ENCODE data around the gene SOAT2. TPM values are rescaled to one million over a fixed set of nuclear protein-coding genes. Genes with fewer than 3 reads are reported as not detected.

The SOAT2 gene
- total RNA-seq (under 0.01 TPM in 1 of 2 replicates, not detected in the other), polyA plus RNA-seq (0.12 TPM in 1 of 2 replicates, not detected in the other), polyA minus RNA-seq (ENCODE audit: low replicate concordance) (1.7 TPM in 1 of 2 replicates, not detected in the other)
- polyA plus RNA-seq (2012) = 0.06 and 0.31 TPM in 2 replicates

- H3K79me2 ChIP-seq (ENCODE audit: control insufficient read depth, insufficient read depth, low read length) = peaks cover 2% of the 10 kb centered on the region
- no peak within 1 kb of the TSS for H3K9ac ChIP-seq (ENCODE audit: insufficient read depth, low read length)
- no peaks in the 10 kb centered on the region for H4K20me1 ChIP-seq (ENCODE audit: control insufficient read depth, extremely low read depth, insufficient read depth, low read length)
- H2AFZ ChIP-seq (ENCODE audit: low read length) = no peak within 1 kb of the TSS
- peaks cover 8% of the 10 kb centered on the region for H3K36me3 ChIP-seq (ENCODE audit: control insufficient read depth, insufficient read depth, low read length)
- H3K9me3 ChIP-seq (ENCODE audit: control insufficient read depth, insufficient read depth, low read depth, low read length) = no peaks in the 10 kb centered on the region
- H3K4me2 ChIP-seq (ENCODE audit: extremely low read depth, insufficient read depth, low read length) = no peak within 1 kb of the TSS
- no peaks in the 10 kb centered on the region for H3K27me3 ChIP-seq (ENCODE audit: control insufficient read depth, insufficient read depth, low read length)
- DNase-seq (ENCODE audit: low read depth in 2 of 2) = no peak
- H3K27ac ChIP-seq (ENCODE audit: insufficient read depth, low read length) = no peak within 1 kb of the TSS
- TF ChIP-seq, protein P1, sequence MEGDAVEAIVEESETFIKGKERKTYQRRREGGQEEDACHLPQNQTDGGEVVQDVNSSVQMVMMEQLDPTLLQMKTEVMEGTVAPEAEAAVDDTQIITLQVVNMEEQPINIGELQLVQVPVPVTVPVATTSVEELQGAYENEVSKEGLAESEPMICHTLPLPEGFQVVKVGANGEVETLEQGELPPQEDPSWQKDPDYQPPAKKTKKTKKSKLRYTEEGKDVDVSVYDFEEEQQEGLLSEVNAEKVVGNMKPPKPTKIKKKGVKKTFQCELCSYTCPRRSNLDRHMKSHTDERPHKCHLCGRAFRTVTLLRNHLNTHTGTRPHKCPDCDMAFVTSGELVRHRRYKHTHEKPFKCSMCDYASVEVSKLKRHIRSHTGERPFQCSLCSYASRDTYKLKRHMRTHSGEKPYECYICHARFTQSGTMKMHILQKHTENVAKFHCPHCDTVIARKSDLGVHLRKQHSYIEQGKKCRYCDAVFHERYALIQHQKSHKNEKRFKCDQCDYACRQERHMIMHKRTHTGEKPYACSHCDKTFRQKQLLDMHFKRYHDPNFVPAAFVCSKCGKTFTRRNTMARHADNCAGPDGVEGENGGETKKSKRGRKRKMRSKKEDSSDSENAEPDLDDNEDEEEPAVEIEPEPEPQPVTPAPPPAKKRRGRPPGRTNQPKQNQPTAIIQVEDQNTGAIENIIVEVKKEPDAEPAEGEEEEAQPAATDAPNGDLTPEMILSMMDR (conservative IDR thresholded peaks at IDR 0.05 in 1 of 2, IDR thresholded peaks at IDR 0.05 in 1 of 2; ENCODE audit: low read depth in 1 of 2, low read length in 2 of 2) = no peak
- TF ChIP-seq EZH2 (IDR thresholded peaks at IDR 0.05; ENCODE audit: low read length, missing control alignments) = no peak
- no peak within 1 kb of the TSS for H3K4me3 ChIP-seq (replicated peaks in 1 of 4; ENCODE audit: control extremely low read depth in 1 of 4, insufficient read depth in 1 of 4, low read depth in 3 of 4, low read length in 4 of 4)
- H3K4me1 ChIP-seq (ENCODE audit: control insufficient read depth, extremely low read depth, insufficient read depth, low read length) = peaks cover 4% of the 10 kb centered on the region
Measured at GRCh38 chr12:53102883-53103807, at the start of gene SOAT2. Gene SOAT2 (plus strand): TSS chr12:53103486. CDS start chr12:53103578, 92 bp downstream.

DNA sequence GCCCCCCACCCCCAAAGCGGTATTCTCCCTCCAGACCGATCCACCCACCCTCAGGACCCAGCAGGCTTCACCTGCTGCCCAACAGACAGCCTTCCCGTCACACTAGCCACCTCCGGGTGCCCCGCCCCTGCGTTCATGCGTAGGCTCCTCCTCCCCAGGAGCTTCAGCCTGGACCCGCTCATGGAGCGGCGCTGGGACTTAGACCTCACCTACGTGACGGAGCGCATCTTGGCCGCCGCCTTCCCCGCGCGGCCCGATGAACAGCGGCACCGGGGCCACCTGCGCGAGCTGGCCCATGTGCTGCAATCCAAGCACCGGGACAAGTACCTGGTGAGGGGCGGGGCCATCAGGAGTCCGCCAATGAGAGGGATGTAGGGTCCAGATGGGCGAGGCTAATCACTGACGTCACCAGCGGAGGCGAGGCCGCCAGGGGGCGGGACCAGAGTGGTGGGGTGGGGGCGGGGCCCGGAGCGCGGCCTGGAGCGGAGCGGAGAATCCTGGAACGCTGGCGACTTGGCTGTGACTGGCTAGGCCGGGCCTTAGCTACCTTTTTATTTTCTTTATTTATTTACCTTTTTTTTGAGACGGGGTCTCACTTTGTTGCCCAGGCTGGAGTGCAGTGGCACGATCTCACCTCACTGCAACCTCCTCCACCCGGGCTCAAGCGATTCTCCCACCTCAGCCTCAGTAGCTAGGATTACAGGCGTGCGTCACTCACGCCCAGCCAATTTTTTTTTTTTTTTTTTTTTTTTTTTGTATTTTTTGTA, 49.0 kb upstream of the SOAT2 start:
- Histone ChIP-seq H3K4me3 (replicated peaks in 1 of 4; ENCODE audit: control extremely low read depth in 1 of 4, insufficient read depth in 1 of 4, low read depth in 3 of 4, low read length in 4 of 4) (peak overlapping the region in 1 of 4 experiments; percentile 43), H2AFZ (ENCODE audit: low read length) (no peak overlapping the region), H3K36me3 (ENCODE audit: control insufficient read depth, insufficient read depth, low read length) (peaks cover 31% of the 10 kb centered on the region), H3K4me1 (ENCODE audit: control insufficient read depth, extremely low read depth, insufficient read depth, low read length) (peaks cover 28% of the 10 kb centered on the region), H4K20me1 (ENCODE audit: control insufficient read depth, extremely low read depth, insufficient read depth, low read length) (no peaks in the 10 kb centered on the region), H3K9me3 (ENCODE audit: control insufficient read depth, insufficient read depth, low read depth, low read length) (no peaks in the 10 kb centered on the region), H3K79me2 (ENCODE audit: control insufficient read depth, insufficient read depth, low read length) (peaks cover 24% of the 10 kb centered on the region), H3K27ac (ENCODE audit: insufficient read depth, low read length) (no peak overlapping the region), H3K4me2 (ENCODE audit: extremely low read depth, insufficient read depth, low read length) (peak overlapping the region; percentile 48), H3K27me3 (ENCODE audit: control insufficient read depth, insufficient read depth, low read length) (no peaks in the 10 kb centered on the region), H3K9ac (ENCODE audit: insufficient read depth, low read length) (no peak overlapping the region)
- TF ChIP-seq, protein P1 (conservative IDR thresholded peaks at IDR 0.05 in 1 of 2, IDR thresholded peaks at IDR 0.05 in 1 of 2; ENCODE audit: low read depth in 1 of 2, low read length in 2 of 2) = no peak
- no peak for TF ChIP-seq EZH2 (IDR thresholded peaks at IDR 0.05; ENCODE audit: low read length, missing control alignments)
- peak; percentile 85 to 90 for DNase-seq (ENCODE audit: low read depth in 2 of 2)
